ENCODE data around the gene SIL1.

The SIL1 gene

GRCh38 chr5:139108063-139108824 lies 89.9 kb downstream of the SIL1 start:
- Histone ChIP-seq H3K4me3 (ENCODE audit: low read depth, low read length) (no peak overlapping the region), H3K36me3 (ENCODE audit: control insufficient read depth, insufficient read depth, low read length) (no peaks in the 10 kb centered on the region), H3K27ac (ENCODE audit: low read depth, low read length) (no peak overlapping the region), H3K4me1 (ENCODE audit: control insufficient read depth, insufficient read depth, low read length) (peaks cover 21% of the 10 kb centered on the region), H3K9ac (ENCODE audit: low read depth, low read length) (no peak overlapping the region), H3K27me3 (ENCODE audit: control insufficient read depth, insufficient read depth, low read length) (no peaks in the 10 kb centered on the region), H3K9me3 (ENCODE audit: control insufficient read depth, insufficient read depth, low read length) (no peaks in the 10 kb centered on the region)

GRCh38 chr5:139105621-139106071 lies 92.5 kb downstream of the SIL1 start:
- H3K9ac ChIP-seq (ENCODE audit: low read depth, low read length) = no peak overlapping the region
- no peaks in the 10 kb centered on the region for H3K36me3 ChIP-seq (ENCODE audit: control insufficient read depth, insufficient read depth, low read length)
- no peak overlapping the region for H3K4me3 ChIP-seq (ENCODE audit: low read depth, low read length)
- H3K27me3 ChIP-seq (ENCODE audit: control insufficient read depth, insufficient read depth, low read length) = no peaks in the 10 kb centered on the region
- peaks cover 21% of the 10 kb centered on the region for H3K4me1 ChIP-seq (ENCODE audit: control insufficient read depth, insufficient read depth, low read length)
- no peaks in the 10 kb centered on the region for H3K9me3 ChIP-seq (ENCODE audit: control insufficient read depth, insufficient read depth, low read length)
- no peak overlapping the region for H3K27ac ChIP-seq (ENCODE audit: low read depth, low read length)

GRCh38 chr5:139104577-139105276 lies 93.4 kb downstream of the SIL1 start:
- no peaks in the 10 kb centered on the region for H3K9me3 ChIP-seq (ENCODE audit: control insufficient read depth, insufficient read depth, low read length)
- H3K9ac ChIP-seq (ENCODE audit: low read depth, low read length) = no peak overlapping the region
- H3K4me1 ChIP-seq (ENCODE audit: control insufficient read depth, insufficient read depth, low read length) = peaks cover 21% of the 10 kb centered on the region
- no peaks in the 10 kb centered on the region for H3K27me3 ChIP-seq (ENCODE audit: control insufficient read depth, insufficient read depth, low read length)
- H3K27ac ChIP-seq (ENCODE audit: low read depth, low read length) = no peak overlapping the region
- H3K4me3 ChIP-seq (ENCODE audit: low read depth, low read length) = no peak overlapping the region
- no peaks in the 10 kb centered on the region for H3K36me3 ChIP-seq (ENCODE audit: control insufficient read depth, insufficient read depth, low read length)

GRCh38 chr5:139103762-139104161 lies 94.4 kb downstream of the SIL1 start:
- H3K9me3 ChIP-seq (ENCODE audit: control insufficient read depth, insufficient read depth, low read length) = no peaks in the 10 kb centered on the region
- peaks cover 20% of the 10 kb centered on the region for H3K4me1 ChIP-seq (ENCODE audit: control insufficient read depth, insufficient read depth, low read length)
- no peaks in the 10 kb centered on the region for H3K27me3 ChIP-seq (ENCODE audit: control insufficient read depth, insufficient read depth, low read length)
- H3K27ac ChIP-seq (ENCODE audit: low read depth, low read length) = no peak overlapping the region
- H3K36me3 ChIP-seq (ENCODE audit: control insufficient read depth, insufficient read depth, low read length) = no peaks in the 10 kb centered on the region
- no peak overlapping the region for H3K4me3 ChIP-seq (ENCODE audit: low read depth, low read length)
- H3K9ac ChIP-seq (ENCODE audit: low read depth, low read length) = no peak overlapping the region

- no peak overlapping the region for H3K4me3 ChIP-seq (ENCODE audit: low read depth, low read length)
- H3K9me3 ChIP-seq (ENCODE audit: control insufficient read depth, insufficient read depth, low read length) = no peaks in the 10 kb centered on the region
- H3K27me3 ChIP-seq (ENCODE audit: control insufficient read depth, insufficient read depth, low read length) = no peaks in the 10 kb centered on the region
- no peaks in the 10 kb centered on the region for H3K36me3 ChIP-seq (ENCODE audit: control insufficient read depth, insufficient read depth, low read length)
- H3K27ac ChIP-seq (ENCODE audit: low read depth, low read length) = no peak overlapping the region
- peaks cover 13% of the 10 kb centered on the region for H3K4me1 ChIP-seq (ENCODE audit: control insufficient read depth, insufficient read depth, low read length)
- H3K9ac ChIP-seq (ENCODE audit: low read depth, low read length) = no peak overlapping the region
These were observed 97.3 kb downstream of the SIL1 start for GRCh38 chr5:139100825-139101224.

- Histone ChIP-seq H3K4me3 (ENCODE audit: low read depth, low read length) (no peak overlapping the region), H3K9ac (ENCODE audit: low read depth, low read length) (no peak overlapping the region), H3K9me3 (ENCODE audit: control insufficient read depth, insufficient read depth, low read length) (no peaks in the 10 kb centered on the region), H3K36me3 (ENCODE audit: control insufficient read depth, insufficient read depth, low read length) (no peaks in the 10 kb centered on the region), H3K27ac (ENCODE audit: low read depth, low read length) (no peak overlapping the region), H3K4me1 (ENCODE audit: control insufficient read depth, insufficient read depth, low read length) (no peaks in the 10 kb centered on the region), H3K27me3 (ENCODE audit: control insufficient read depth, insufficient read depth, low read length) (no peaks in the 10 kb centered on the region)
These were observed 103.7 kb downstream of the SIL1 start for GRCh38 chr5:139094154-139095131.

- Histone ChIP-seq H3K4me3 (ENCODE audit: low read depth, low read length) (no peak overlapping the region), H3K4me1 (ENCODE audit: control insufficient read depth, insufficient read depth, low read length) (no peaks in the 10 kb centered on the region), H3K27me3 (ENCODE audit: control insufficient read depth, insufficient read depth, low read length) (no peaks in the 10 kb centered on the region), H3K36me3 (ENCODE audit: control insufficient read depth, insufficient read depth, low read length) (no peaks in the 10 kb centered on the region), H3K9ac (ENCODE audit: low read depth, low read length) (no peak overlapping the region), H3K9me3 (ENCODE audit: control insufficient read depth, insufficient read depth, low read length) (no peaks in the 10 kb centered on the region), H3K27ac (ENCODE audit: low read depth, low read length) (no peak overlapping the region)
These were observed 105.3 kb downstream of the SIL1 start for GRCh38 chr5:139092741-139093343.

GRCh38 chr5:139091439-139092156 lies 106.6 kb downstream of the SIL1 start:
- no peak overlapping the region for H3K9ac ChIP-seq (ENCODE audit: low read depth, low read length)
- no peak overlapping the region for H3K27ac ChIP-seq (ENCODE audit: low read depth, low read length)
- no peak overlapping the region for H3K4me3 ChIP-seq (ENCODE audit: low read depth, low read length)
- H3K27me3 ChIP-seq (ENCODE audit: control insufficient read depth, insufficient read depth, low read length) = no peaks in the 10 kb centered on the region
- no peaks in the 10 kb centered on the region for H3K9me3 ChIP-seq (ENCODE audit: control insufficient read depth, insufficient read depth, low read length)
- no peaks in the 10 kb centered on the region for H3K36me3 ChIP-seq (ENCODE audit: control insufficient read depth, insufficient read depth, low read length)
- H3K4me1 ChIP-seq (ENCODE audit: control insufficient read depth, insufficient read depth, low read length) = no peaks in the 10 kb centered on the region

GRCh38 chr5:139090581-139090980 lies 107.6 kb downstream of the SIL1 start:
- Histone ChIP-seq H3K4me3 (ENCODE audit: low read depth, low read length) (no peak overlapping the region), H3K27ac (ENCODE audit: low read depth, low read length) (no peak overlapping the region), H3K36me3 (ENCODE audit: control insufficient read depth, insufficient read depth, low read length) (no peaks in the 10 kb centered on the region), H3K9ac (ENCODE audit: low read depth, low read length) (no peak overlapping the region), H3K9me3 (ENCODE audit: control insufficient read depth, insufficient read depth, low read length) (no peaks in the 10 kb centered on the region), H3K27me3 (ENCODE audit: control insufficient read depth, insufficient read depth, low read length) (no peaks in the 10 kb centered on the region), H3K4me1 (ENCODE audit: control insufficient read depth, insufficient read depth, low read length) (no peaks in the 10 kb centered on the region)

GRCh38 chr5:139088024-139088423 lies 110.1 kb downstream of the SIL1 start:
- no peak overlapping the region for H3K4me3 ChIP-seq (ENCODE audit: low read depth, low read length)
- H3K36me3 ChIP-seq (ENCODE audit: control insufficient read depth, insufficient read depth, low read length) = no peaks in the 10 kb centered on the region
- H3K27ac ChIP-seq (ENCODE audit: low read depth, low read length) = no peak overlapping the region
- no peaks in the 10 kb centered on the region for H3K9me3 ChIP-seq (ENCODE audit: control insufficient read depth, insufficient read depth, low read length)
- no peaks in the 10 kb centered on the region for H3K27me3 ChIP-seq (ENCODE audit: control insufficient read depth, insufficient read depth, low read length)
- H3K4me1 ChIP-seq (ENCODE audit: control insufficient read depth, insufficient read depth, low read length) = no peaks in the 10 kb centered on the region
- no peak overlapping the region for H3K9ac ChIP-seq (ENCODE audit: low read depth, low read length)

Data from HUES48 (cell line).